ENCODE data around the gene MRGPRF. TPM values are rescaled to one million over a fixed set of nuclear protein-coding genes. Genes with fewer than 3 reads are reported as not detected.

MRGPRF gene
- total RNA-seq, 1 experiment from 2014 or later: 0.76 TPM

DNA sequence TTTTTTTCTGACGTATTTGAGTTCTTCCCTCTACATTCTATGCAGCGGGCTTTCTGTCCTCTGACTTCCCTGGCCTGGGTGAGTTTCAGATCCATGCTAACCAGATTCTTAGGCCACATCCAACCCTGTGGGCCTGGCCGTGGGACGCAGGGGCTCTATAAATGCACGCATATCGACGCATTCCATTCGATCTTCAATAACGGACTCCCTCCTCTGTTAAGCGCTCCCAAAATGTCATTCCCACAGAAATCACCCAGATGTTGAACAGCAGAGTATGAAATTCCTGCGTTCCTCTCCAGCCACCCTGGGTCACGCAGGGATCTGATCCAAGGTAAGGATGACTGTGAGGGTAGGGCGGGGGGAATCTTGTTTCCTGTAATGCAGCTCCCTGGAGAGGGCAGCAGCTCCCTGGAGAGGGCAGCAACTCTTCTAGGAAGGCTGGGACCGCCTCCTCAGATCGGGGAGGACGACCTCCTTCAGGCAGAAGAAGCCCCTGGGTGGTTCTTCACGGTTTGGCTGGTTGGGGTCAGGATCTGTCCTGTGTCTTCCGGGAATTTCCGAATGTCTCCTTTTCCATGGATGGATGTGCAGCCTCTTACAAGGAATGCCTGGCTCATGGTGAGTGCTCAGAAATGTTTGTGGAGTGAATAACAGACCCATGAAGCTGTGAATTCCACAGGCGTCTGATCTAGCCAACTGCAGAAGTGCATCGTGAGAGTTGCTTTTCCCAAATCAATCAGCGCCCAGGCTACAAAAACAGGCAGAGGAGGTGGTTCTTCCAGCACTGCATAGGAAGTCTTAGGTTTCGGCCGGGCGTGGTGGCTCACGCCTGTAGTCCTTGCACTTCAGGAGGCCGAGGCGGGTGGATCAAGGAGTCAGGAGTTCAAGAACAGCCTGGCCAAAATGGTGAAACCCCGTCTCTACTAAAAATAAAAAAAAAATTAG is 44.5 kb downstream of the MRGPRF start:
- H3K27me3 ChIP-seq (ENCODE audit: insufficient read depth, low read length): no peaks in the 10 kb centered on the region
- BruUV-seq (replicated peaks): no TSS peak
- ChIA-PET POLR2A (no interaction called here), CTCF (no interaction called here), RAD21 (ENCODE audit: low non-redundant PET in 1 of 2, low total read pairs in 2 of 2, uncharacterized antibody in 2 of 2, unreplicated experiment in 2 of 2) (no interaction called here)
- no peak overlapping the region for H3K9ac ChIP-seq (ENCODE audit: low read length)
- H3K4me1 ChIP-seq (ENCODE audit: control insufficient read depth in 1 of 2, insufficient read depth in 2 of 2, low read length in 2 of 2): no peaks in the 10 kb centered on the region
- ATAC-seq: peak; percentile 54; the same call in 1 of the 2 replicates
- no peak overlapping the region for H3K4me2 ChIP-seq (ENCODE audit: low read length)
- no peak overlapping the region for H3K4me3 ChIP-seq (replicated peaks in 1 of 2; ENCODE audit: low read depth in 1 of 2, low read length in 2 of 2)
- H2AFZ ChIP-seq (ENCODE audit: low read depth, low read length, poor library complexity, severe bottlenecking): no peak overlapping the region
- H3K9me2 ChIP-seq (ENCODE audit: insufficient read depth): no peaks in the 10 kb centered on the region
- peak; percentile 56 for TF ChIP-seq RAD21 (IDR thresholded peaks at IDR 0.05; ENCODE audit: low read depth)
- no peak for TF ChIP-seq TCF7L2 (IDR thresholded peaks at IDR 0.05; ENCODE audit: borderline replicate concordance, extremely low read depth, insufficient read depth, insufficient read length)
- TF ChIP-seq POLR2A (IDR thresholded peaks at IDR 0.05; ENCODE audit: borderline replicate concordance, extremely low read depth, insufficient read depth, insufficient read length): no peak
- TF ChIP-seq, protein P1, sequence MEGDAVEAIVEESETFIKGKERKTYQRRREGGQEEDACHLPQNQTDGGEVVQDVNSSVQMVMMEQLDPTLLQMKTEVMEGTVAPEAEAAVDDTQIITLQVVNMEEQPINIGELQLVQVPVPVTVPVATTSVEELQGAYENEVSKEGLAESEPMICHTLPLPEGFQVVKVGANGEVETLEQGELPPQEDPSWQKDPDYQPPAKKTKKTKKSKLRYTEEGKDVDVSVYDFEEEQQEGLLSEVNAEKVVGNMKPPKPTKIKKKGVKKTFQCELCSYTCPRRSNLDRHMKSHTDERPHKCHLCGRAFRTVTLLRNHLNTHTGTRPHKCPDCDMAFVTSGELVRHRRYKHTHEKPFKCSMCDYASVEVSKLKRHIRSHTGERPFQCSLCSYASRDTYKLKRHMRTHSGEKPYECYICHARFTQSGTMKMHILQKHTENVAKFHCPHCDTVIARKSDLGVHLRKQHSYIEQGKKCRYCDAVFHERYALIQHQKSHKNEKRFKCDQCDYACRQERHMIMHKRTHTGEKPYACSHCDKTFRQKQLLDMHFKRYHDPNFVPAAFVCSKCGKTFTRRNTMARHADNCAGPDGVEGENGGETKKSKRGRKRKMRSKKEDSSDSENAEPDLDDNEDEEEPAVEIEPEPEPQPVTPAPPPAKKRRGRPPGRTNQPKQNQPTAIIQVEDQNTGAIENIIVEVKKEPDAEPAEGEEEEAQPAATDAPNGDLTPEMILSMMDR (IDR thresholded peaks at IDR 0.05 in 2 of 3, conservative IDR thresholded peaks at IDR 0.05 in 1 of 3; ENCODE audit: borderline replicate concordance in 1 of 3, insufficient read depth in 1 of 3, low read depth in 2 of 3, low read length in 2 of 3): peak in 2 of 3 experiments; percentile 20 to 21; a peak in 2 of 6 replicates
- no peaks in the 10 kb centered on the region for H3K36me3 ChIP-seq (ENCODE audit: control insufficient read depth in 1 of 2, insufficient read depth in 2 of 2, low read length in 2 of 2)
- H3K27ac ChIP-seq (ENCODE audit: low read depth, low read length): no peak overlapping the region
- DNase-seq (ENCODE audit: low read depth, low spot score): no peak
- intact Hi-C loops (cut with micrococcal nuclease): no loop called here
- peaks cover 0 to 3% of the 10 kb centered on the region in 2 experiments; a peak in 1 of 4 replicates for H3K9me3 ChIP-seq (ENCODE audit: control insufficient read depth in 1 of 2, insufficient read depth in 1 of 2, low read depth in 1 of 2, low read length in 2 of 2)
- H4K20me1 ChIP-seq (ENCODE audit: insufficient read depth): no peaks in the 10 kb centered on the region
- H3K79me2 ChIP-seq (ENCODE audit: insufficient read depth, low read length): no peaks in the 10 kb centered on the region
